CD14-positive monocyte (primary cell): ENCODE measurements around the gene ALKBH8. TPM values are rescaled to one million over a fixed set of nuclear protein-coding genes. Genes with fewer than 3 reads are reported as not detected.
A peak's percentile ranks its signal among the peaks of the same experiment; 100 is the strongest.

Experiments used
- DNase-seq, 3 donors: peaks; one replicate each; pipeline ENCODE4 v3.0.0-alpha.2; 2011 to 2022
- H2AFZ ChIP-seq: 2 replicates; pipeline ENCODE4 v1.6.0; 2012; ENCODE audit warnings: mild to moderate bottlenecking, low read depth, low read length, inconsistent platforms; ENCODE audit not compliant: insufficient read depth, poor library complexity, severe bottlenecking
- H3K27ac ChIP-seq, 2 donors: 1 replicate in 1 of 2; 2 replicates in 1 of 2; pipeline ENCODE4 v1.5.1; 2012 to 2013; ENCODE audit warnings: low read length in 2 of 2, control low read depth in 1 of 2, inconsistent platforms in 1 of 2, low read depth in 1 of 2, mild to moderate bottlenecking in 1 of 2
- H3K27me3 ChIP-seq, 2 donors: one replicate each; pipeline versions ENCODE4 v1.6.0 to v1.6.1; 2011 to 2013; ENCODE audit warnings: low read length in 2 of 2; ENCODE audit not compliant: control insufficient read depth in 2 of 2, insufficient read depth in 2 of 2
- H3K36me3 ChIP-seq, 2 donors: replicated peaks in 1 of 2; 1 replicate in 1 of 2; 2 replicates in 1 of 2; pipeline versions ENCODE4 v1.5.1 to v1.6.1; 2012 to 2013; ENCODE audit warnings: low read length in 2 of 2, control low read depth in 1 of 2, inconsistent platforms in 1 of 2, mild to moderate bottlenecking in 1 of 2; ENCODE audit not compliant: insufficient read depth in 2 of 2, control insufficient read depth in 1 of 2
- H3K4me1 ChIP-seq, 2 donors: 1 replicate in 1 of 2; 2 replicates in 1 of 2; pipeline versions ENCODE4 v1.5.1 to v1.6.1; 2012 to 2013; ENCODE audit warnings: low read length in 2 of 2, control low read depth in 1 of 2, inconsistent platforms in 1 of 2, mild to moderate bottlenecking in 1 of 2, moderate library complexity in 1 of 2; ENCODE audit not compliant: insufficient read depth in 2 of 2, control insufficient read depth in 1 of 2
- H3K4me2 ChIP-seq: replicated peaks from 2 replicates; pipeline ENCODE3; 2012; ENCODE audit warnings: low read length, moderate library complexity, mild to moderate bottlenecking; ENCODE audit not compliant: poor library complexity, severe bottlenecking; ENCODE audit errors: extremely low read depth
- H3K4me3 ChIP-seq, 3 experiments: fragments of 200-600 bp in 1 of 3; sonication (generic) in 1 of 3; replicated peaks in 1 of 3; 1 replicate in 2 of 3; 2 replicates in 1 of 3; pipeline ENCODE4 v1.5.1; 2011 to 2013; ENCODE audit warnings: low read length in 3 of 3, mild to moderate bottlenecking in 3 of 3, control low read depth in 2 of 3, low read depth in 2 of 3, inconsistent platforms in 1 of 3, moderate library complexity in 1 of 3
- H3K79me2 ChIP-seq: 2 replicates; pipeline ENCODE4 v1.6.0; 2012; ENCODE audit warnings: mild to moderate bottlenecking, control low read depth, inconsistent platforms, low read length, moderate library complexity; ENCODE audit not compliant: insufficient read depth
- H3K9ac ChIP-seq: 2 replicates; pipeline ENCODE4 v1.6.0; 2017; ENCODE audit warnings: low read length, mild to moderate bottlenecking; ENCODE audit not compliant: insufficient read depth, poor library complexity, severe bottlenecking
- H3K9me3 ChIP-seq, 2 donors: replicated peaks in 1 of 2; 1 replicate in 1 of 2; 2 replicates in 1 of 2; pipeline versions ENCODE4 v1.5.1 to v1.6.1; 2012 to 2013; ENCODE audit warnings: low read length in 2 of 2, control low read depth in 1 of 2; ENCODE audit not compliant: control insufficient read depth in 1 of 2, insufficient read depth in 1 of 2
- H4K20me1 ChIP-seq: 2 replicates; pipeline ENCODE4 v1.6.0; 2012; ENCODE audit warnings: mild to moderate bottlenecking, low read length, control low read depth, moderate library complexity; ENCODE audit not compliant: insufficient read depth
- H3K27ac Mint-ChIP-seq, 7 donors: one replicate each; pipeline ENCODE4 v1.8.0; 2020; ENCODE audit warnings: mild to moderate bottlenecking in 7 of 7, mixed read lengths in 7 of 7, moderate library complexity in 6 of 7, inconsistent platforms in 2 of 7
- H3K27me3 Mint-ChIP-seq, 3 donors: one replicate each; pipeline ENCODE4 v1.8.0; 2021 to 2022; ENCODE audit warnings: low read depth in 3 of 3, mild to moderate bottlenecking in 3 of 3, mixed read lengths in 3 of 3, moderate library complexity in 3 of 3, inconsistent platforms in 1 of 3
- H3K36me3 Mint-ChIP-seq, 2 donors: one replicate each; pipeline ENCODE4 v1.8.0; 2020; ENCODE audit warnings: mixed read lengths in 2 of 2, inconsistent platforms in 1 of 2, mild to moderate bottlenecking in 1 of 2
- H3K4me1 Mint-ChIP-seq: one replicate; pipeline ENCODE4 v1.8.0; 2020; ENCODE audit warnings: mild to moderate bottlenecking, mixed read lengths
- H3K4me3 Mint-ChIP-seq, 2 donors: one replicate each; pipeline ENCODE4 v1.8.0; 2020; ENCODE audit warnings: mild to moderate bottlenecking in 2 of 2, mixed read lengths in 2 of 2, moderate library complexity in 1 of 2
- H3K9me3 Mint-ChIP-seq, 7 donors: one replicate each; pipeline ENCODE4 v1.8.0; 2020 to 2022; ENCODE audit warnings: mixed read lengths in 7 of 7, mild to moderate bottlenecking in 6 of 7, moderate library complexity in 6 of 7, inconsistent platforms in 2 of 7
- CTCF ChIP-seq: fragments of 200-600 bp; IDR thresholded peaks from one replicate; pipeline ENCODE4 v1.8.0; 2022; ENCODE audit warnings: antibody characterized with exemption, mild to moderate bottlenecking
- WGBS: methylation state at CpG from one replicate; pipeline ENCODE4 v1.1.5; 2013; ENCODE audit warnings: missing lambda C conversion rate; ENCODE audit not compliant: insufficient coverage; 5-methylcytosine and 5-hydroxymethylcytosine counted together
- intact Hi-C, 2 donors: fragments of 100-400 bp; cut with micrococcal nuclease; formaldehyde crosslinking; loops; one replicate each; pipeline versions ENCODE4 v1.15.0 to v1.15.1; 2023
- polyA plus RNA-seq, 3 donors: library from polyadenylated mRNA; depleted of rRNA in 1 of 3; unstranded in 2 of 3; stranded (reverse) in 1 of 3; fragments of 300-500 nt in 2 of 3; fragments of >200 nt in 1 of 3; fragmentation: Illumina TruSeq in 2 of 3; gene quantifications; 1 replicate in 2 of 3; 2 replicates in 1 of 3; pipeline ENCODE4 v1.2.3, GENCODE V29; 2012 to 2021

ALKBH8 gene
- polyA plus RNA-seq, 3 donors: 0.83 to 2.6 (median 1.8) TPM

GRCh38 chr11:107549253-107549953 is 16.1 kb downstream of the ALKBH8 start:
- Histone ChIP-seq H3K27ac (no peak overlapping the region), H3K9ac (no peak overlapping the region), H3K36me3 (peaks cover 26 to 54% of the 10 kb centered on the region in 2 donors), H3K4me3 (no peak overlapping the region), H3K27me3 (no peaks in the 10 kb centered on the region), H3K4me1 (no peaks in the 10 kb centered on the region), H4K20me1 (no peaks in the 10 kb centered on the region), H2AFZ (no peak overlapping the region), H3K4me2 (no peak overlapping the region), H3K9me3 (no peaks in the 10 kb centered on the region), H3K79me2 (no peaks in the 10 kb centered on the region)
- peak; percentile 86 for TF ChIP-seq CTCF
- Mint-ChIP-seq H3K27ac (no peak overlapping the region), H3K4me1 (no peaks in the 10 kb centered on the region), H3K36me3 (peaks cover 51 to 63% of the 10 kb centered on the region in 2 donors), H3K9me3 (no peaks in the 10 kb centered on the region), H3K27me3 (peaks cover 0 to 3% (median 0%) of the 10 kb centered on the region in 3 donors), H3K4me3 (no peak overlapping the region)
- DNase-seq: peak; percentile 12 to 46 (median 31)
- intact Hi-C loops: loop anchor here in 1 of 2 donors (5.0 to 10.0 kb wide), 2 partner anchors 143 to 345 kb away; no protein-coding TSS in a partner anchor
- no CpG with 5 or more reads among the region's 6 CpGs for WGBS

GRCh38 chr11:107547961-107548360 is 17.6 kb downstream of the ALKBH8 start:
- Histone ChIP-seq H3K9me3 (no peaks in the 10 kb centered on the region), H3K27me3 (no peaks in the 10 kb centered on the region), H3K9ac (no peak overlapping the region), H3K27ac (no peak overlapping the region), H3K4me1 (no peaks in the 10 kb centered on the region), H4K20me1 (no peaks in the 10 kb centered on the region), H3K4me3 (no peak overlapping the region), H3K36me3 (peaks cover 16 to 51% of the 10 kb centered on the region in 2 donors), H3K4me2 (no peak overlapping the region), H2AFZ (no peak overlapping the region), H3K79me2 (no peaks in the 10 kb centered on the region)
- peaks cover 0 to 3% (median 0%) of the 10 kb centered on the region in 3 donors for H3K27me3 Mint-ChIP-seq
- no peak for TF ChIP-seq CTCF
- peaks cover 44 to 60% of the 10 kb centered on the region in 2 donors for H3K36me3 Mint-ChIP-seq
- 82% methylated on average over 2 of the region's 4 CpGs for WGBS
- H3K27ac Mint-ChIP-seq: peak overlapping the region in 1 of 7 donors; percentile 11
- no peak overlapping the region for H3K4me3 Mint-ChIP-seq
- no peaks in the 10 kb centered on the region for H3K9me3 Mint-ChIP-seq
- H3K4me1 Mint-ChIP-seq: no peaks in the 10 kb centered on the region
- intact Hi-C loops: loop anchor here in 1 of 2 donors (5.0 to 10.0 kb wide), 2 partner anchors 144 to 347 kb away; no protein-coding TSS in a partner anchor
- DNase-seq: no peak
